ENCODE measurements around the gene SLC5A10.
"Not testable (repeated sequence)": the region's sequence is repeated elsewhere in the genome, so short reads cannot be mapped to it uniquely, and the experiment has no call there.

The SLC5A10 gene

GRCh38 chr17:19040350-19040749 is 88.4 kb downstream of the SLC5A10 start:
- not testable (repeated sequence) for DNase-seq (ENCODE audit: low spot score)

DNA sequence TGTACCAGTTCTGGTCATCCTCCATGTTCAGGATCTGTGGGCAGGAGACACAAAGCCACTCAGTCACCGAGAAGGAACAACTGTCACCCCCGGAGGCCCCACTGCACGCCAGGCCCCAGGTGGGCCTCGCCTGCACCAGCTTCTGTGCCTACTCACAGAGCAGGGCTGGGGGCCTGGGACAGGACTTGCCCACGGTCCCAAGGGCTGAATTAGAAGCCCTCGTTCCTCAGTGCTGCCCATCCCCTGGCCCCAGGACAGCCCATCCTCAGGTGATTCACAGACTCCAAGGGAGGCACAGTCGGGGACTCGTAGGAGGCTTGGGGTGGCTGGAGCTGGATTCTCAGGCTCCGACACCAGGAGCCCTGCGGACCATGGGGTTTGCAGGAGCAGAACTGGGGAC is 89.9 kb downstream of the SLC5A10 start:
- DNase-seq (ENCODE audit: low spot score): not testable (repeated sequence)

DNA sequence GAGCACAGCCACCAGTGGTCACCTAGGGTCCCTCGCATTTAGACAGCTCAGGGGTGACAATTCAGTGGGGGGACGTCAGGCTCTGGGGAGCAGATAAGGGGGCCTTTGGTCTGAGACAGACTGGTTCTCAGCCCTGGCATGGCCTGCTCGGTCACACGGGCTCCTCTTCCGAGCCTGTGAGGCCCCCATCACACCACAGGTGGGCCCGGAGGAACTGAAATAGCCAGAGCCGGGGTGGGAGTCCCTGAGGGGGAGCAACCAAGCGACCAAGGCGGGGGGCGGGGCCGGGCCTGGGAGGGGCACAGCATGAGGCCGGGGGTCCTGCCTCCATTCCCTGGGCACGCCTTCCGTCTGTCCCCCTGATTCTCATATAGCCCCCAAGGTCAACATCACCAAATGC is 90.4 kb downstream of the SLC5A10 start:
- not testable (repeated sequence) for DNase-seq (ENCODE audit: low spot score)

DNA sequence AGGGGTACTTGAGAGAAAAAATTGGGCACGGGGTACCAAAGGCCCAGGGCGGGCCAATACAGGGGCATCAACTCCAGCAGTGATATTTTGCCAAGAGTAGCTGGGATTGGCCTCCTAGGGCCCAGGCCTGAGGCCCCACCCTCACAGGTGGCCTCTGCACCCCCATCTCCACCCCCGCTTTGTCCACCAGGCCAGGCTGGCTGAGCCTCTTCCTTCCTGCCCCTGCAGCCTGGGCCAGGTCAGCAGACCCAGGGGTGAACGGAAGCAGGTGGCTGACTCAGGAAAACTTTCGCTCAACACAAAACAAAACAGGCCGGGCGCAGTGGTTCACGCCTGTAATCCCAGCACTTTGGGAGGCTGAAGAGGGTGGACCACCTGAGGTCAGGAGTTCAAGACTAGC is 91.1 kb downstream of the SLC5A10 start:
- not testable (repeated sequence) for DNase-seq (ENCODE audit: low spot score)

- DNase-seq (ENCODE audit: low spot score): not testable (repeated sequence)
Observed at GRCh38 chr17:19044643-19045042, 92.7 kb downstream of the SLC5A10 start.

DNA sequence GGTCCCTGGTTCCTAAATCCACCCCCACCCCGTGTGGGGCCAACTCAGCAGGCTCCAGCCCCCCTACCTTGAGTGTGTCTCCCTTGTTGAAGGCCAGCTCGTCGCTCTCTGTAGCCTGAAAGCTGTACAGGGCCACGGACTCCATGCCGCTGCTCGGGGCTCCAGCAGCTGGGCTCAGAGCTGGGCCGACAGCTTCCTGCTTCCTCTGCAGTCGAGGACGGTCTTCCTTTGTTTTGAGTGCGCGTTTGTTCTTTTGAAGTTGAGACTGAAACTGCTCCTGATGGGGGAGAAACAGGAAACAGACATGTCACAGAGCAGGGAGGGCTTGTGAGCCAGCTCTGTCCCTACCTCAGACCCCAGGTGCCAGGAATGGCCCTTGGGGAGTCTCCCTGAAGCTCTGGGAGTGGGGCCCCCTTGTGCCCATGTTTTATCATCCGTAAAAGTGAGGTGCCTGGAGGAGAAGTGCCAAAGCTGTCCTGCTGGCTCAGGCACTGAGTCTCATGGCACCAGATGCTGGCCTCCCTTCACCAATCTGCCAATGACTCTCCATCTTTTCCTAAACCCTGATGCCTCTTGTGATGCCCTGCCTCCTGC is 94.9 kb downstream of the SLC5A10 start, which contains the start of gene GRAP:
GRAP (minus strand) TSS at position 176 of the 594 bp plus-strand sequence; CDS start at position 145, 31 bp downstream.
- not testable (repeated sequence) for DNase-seq (ENCODE audit: low spot score)

DNA sequence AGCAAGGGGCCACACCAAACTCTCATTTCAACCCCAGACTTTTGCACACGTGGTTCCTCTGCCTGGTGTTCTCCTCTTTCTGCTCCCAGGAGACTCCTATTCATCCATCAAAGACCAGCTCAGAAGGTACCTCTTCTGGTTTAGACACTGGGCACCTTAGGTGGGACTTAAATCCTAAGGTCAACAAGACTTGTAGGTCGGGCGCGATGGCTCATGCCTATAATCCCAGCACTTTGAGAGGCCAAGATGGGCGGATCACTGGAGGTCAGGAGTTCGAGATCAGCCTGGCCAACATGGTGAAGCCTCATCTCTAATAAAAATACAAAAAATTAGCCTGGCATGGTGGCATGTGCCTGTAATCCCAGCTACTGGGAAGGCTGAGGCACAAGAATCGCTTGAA is 95.5 kb downstream of the SLC5A10 start:
- not testable (repeated sequence) for DNase-seq (ENCODE audit: low spot score)

- DNase-seq (ENCODE audit: low spot score): not testable (repeated sequence)
Observed at GRCh38 chr17:19048826-19049225, 96.9 kb downstream of the SLC5A10 start.

DNA sequence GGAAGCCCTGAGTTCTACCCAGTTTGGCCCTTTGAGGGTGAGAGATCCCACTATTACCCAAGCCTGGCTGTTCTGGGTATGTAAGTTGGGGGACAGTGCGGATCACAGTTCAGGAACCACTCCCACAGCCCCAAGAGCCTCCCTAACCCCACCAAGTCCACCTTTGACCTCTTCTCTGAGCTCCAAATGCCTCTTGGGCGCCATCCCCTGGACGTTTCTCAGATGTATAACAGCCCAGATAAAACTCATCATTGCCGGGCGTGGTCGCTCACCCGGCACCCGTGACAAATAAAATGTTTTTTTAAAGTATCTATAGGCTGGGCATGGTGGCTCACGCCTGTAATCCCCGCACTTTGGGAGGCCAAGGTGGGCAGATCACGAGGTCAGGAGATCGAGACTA is 103.5 kb downstream of the SLC5A10 start:
- not testable (repeated sequence) for DNase-seq (ENCODE audit: low spot score)

DNA sequence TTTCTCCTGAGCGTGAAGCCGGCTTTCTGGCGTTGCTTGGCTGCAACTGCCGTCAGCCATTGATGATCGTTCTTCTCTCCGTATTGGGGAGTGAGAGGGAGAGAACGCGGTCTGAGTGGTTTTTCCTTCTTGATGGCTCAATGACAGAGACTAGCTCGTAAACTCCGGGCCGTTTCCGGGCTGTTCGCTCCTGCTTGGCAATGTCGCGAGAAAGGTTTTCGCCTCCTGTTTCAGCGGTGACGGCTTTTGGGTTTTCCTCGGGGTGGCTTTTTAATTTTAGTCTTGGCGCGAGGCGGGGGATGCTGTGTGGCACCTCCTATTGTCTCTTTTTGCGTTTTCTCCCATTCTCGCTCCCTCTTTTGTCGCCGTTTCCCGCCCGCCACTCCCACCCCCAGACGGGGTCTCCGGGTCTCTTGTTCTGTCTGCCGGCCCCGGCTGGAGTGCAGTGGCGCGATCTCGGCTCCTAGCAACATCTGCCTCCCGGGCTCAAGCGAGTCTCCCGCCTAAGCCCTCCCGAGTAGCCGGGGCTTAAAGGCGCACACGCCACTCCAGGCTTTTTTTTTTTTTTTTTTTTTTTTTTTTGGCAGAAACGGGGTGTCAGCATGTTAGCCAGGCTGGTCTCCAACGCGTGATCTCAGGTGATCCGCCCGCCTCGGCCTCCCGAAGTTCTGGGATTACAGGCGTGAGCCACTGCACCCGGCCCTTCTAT is 110.2 kb downstream of the SLC5A10 start:
- not testable (repeated sequence) for DNase-seq (ENCODE audit: low spot score)

DNA sequence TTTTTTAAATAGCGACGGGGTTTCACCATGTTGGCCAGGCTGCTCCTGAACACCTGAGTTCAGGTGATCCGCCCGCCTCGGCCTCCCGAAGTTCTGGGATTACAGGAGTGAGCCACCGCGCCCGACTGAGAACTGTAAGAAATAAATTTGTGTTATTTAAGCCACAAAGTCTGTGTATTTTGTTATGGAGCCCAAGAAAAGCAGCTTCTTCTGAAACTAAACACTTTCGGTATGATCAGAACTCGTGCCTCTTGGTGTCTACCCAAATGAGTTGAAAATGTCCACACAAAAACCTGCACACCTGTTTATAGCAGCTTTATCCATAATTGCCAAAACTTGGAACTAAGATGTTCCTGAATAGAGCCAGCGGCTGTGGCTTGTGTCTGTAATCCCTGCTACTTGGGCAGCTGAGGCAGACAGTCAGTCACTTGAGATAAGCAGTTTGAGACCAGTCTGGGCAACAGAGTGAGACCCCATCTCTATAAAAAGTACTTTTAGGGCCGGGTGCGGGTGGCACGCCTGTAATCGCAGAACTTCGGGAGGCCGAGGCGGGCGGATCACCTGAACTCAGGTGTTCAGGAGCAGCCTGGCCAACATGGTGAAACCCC is 110.9 kb downstream of the SLC5A10 start:
- not testable (repeated sequence) for DNase-seq (ENCODE audit: low spot score)

GRCh38 chr17:19063326-19063956 is 111.5 kb downstream of the SLC5A10 start:
- not testable (repeated sequence) for DNase-seq (ENCODE audit: low spot score)

- not testable (repeated sequence) for DNase-seq (ENCODE audit: low spot score)
Observed at GRCh38 chr17:19064378-19064777, 112.4 kb downstream of the SLC5A10 start.

DNA sequence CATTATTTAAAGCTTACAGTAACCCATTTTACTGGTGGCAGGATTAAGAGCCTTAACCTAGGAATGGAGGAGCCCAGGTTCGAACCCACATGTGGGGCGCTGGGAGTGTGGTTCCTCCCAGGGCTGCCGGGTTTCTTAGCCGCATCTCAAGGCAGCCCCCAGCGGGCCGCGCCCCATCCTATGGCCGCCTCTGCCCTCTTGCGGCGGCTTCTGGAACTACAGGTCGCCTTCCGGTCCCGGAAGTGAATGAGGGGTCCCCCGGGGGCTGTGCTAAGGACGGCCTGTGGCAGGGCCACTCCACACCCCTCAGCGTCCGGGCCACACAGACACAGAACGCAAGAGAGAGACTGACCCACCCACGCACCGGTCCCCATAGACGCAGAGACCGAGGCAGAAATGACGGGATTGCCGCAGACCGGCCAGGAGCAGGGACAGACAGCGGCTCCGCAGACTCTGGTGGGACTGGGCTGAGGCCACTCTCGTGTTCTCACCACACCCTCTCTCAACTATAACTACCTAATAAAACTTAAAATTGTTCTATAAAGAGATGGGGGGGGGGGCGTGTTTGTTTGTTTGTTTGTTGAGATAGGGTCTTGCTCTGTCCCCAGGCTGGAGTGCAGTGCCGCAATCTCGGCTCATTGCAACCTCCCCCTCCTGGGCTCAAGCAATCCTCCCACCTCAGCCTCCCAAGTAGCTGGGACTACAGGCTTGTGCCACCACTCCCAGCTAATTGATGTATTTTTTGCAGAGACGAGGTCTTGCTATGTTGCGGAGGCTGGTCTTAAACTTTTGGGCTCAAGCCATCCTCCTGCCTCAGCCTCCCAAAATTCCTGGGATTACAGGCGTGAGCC is 118.6 kb downstream of the SLC5A10 start:
- DNase-seq (ENCODE audit: low spot score): not testable (repeated sequence)
